ENCODE results near the gene UBXN11. TPM values are rescaled to one million over a fixed set of nuclear protein-coding genes. Genes with fewer than 3 reads are reported as not detected.

Gene UBXN11
- total and polyA plus RNA-seq, 11 donors = 3.7 to 17.2 (median 8.0) TPM

- Histone ChIP-seq H3K9me3 (no peaks in the 10 kb centered on the region), H3K27ac (peak overlapping the region in 5 of 12 donors; percentile 11 to 98 (median 35)), H3K4me1 (peaks cover 12 to 93% (median 66%) of the 10 kb centered on the region in 12 donors), H3K4me3 (peak overlapping the region in 2 of 12 donors; percentile 17 to 70), H3K27me3 (no peaks in the 10 kb centered on the region), H3K36me3 (peaks cover 0 to 19% (median 9%) of the 10 kb centered on the region in 9 donors)
- intact Hi-C loops (cut with DNase I) = loop anchor here in 2 of 10 donors (5.0 kb wide), 2 partner anchors 80 to 245 kb away; no protein-coding TSS in a partner anchor
- WGBS, 4 donors = 81 to 89% (median 82%) methylated on average over 11 to 22 of the region's 22 CpGs
- TF ChIP-seq POLR2A (IDR thresholded peaks at IDR 0.05) (no peak), CTCF (IDR thresholded peaks at IDR 0.05) (no peak)
- ATAC-seq (no peak), DNase-seq (no peak)
Observed at GRCh38 chr1:26282401-26282918, 24.0 kb downstream of the UBXN11 start.

GRCh38 chr1:26281971-26282370, 24.5 kb downstream of the UBXN11 start:
- no peaks in the 10 kb centered on the region for H3K27me3 ChIP-seq
- intact Hi-C loops (cut with DNase I) = loop anchor here in 2 of 10 donors (5.0 kb wide), 2 partner anchors 80 to 245 kb away; no protein-coding TSS in a partner anchor
- DNase-seq = peak in 2 of 5 donors; percentile 49 to 73

GRCh38 chr1:26281091-26281958, 25.1 kb downstream of the UBXN11 start:
- Histone ChIP-seq H3K27ac (peak overlapping the region in 9 of 12 donors; percentile 4 to 98 (median 93)), H3K27me3 (no peaks in the 10 kb centered on the region), H3K4me3 (peak overlapping the region in 10 of 12 donors; percentile 61 to 99 (median 76)), H3K9me3 (no peaks in the 10 kb centered on the region), H3K36me3 (peaks cover 0 to 31% (median 19%) of the 10 kb centered on the region in 9 donors), H3K4me1 (peaks cover 15 to 93% (median 70%) of the 10 kb centered on the region in 12 donors)
- intact Hi-C loops (cut with DNase I) = loop anchor here in 2 of 10 donors (5.0 kb wide), 2 partner anchors 81 to 244 kb away; no protein-coding TSS in a partner anchor
- 84 to 96% (median 93%) methylated on average over 5 of the region's 5 CpGs for WGBS, 4 donors
- TF ChIP-seq CTCF (IDR thresholded peaks at IDR 0.05) = no peak
- no peak for ATAC-seq
- DNase-seq = no peak

More at GRCh38 chr1:26281971-26282370, 24.5 kb downstream of the UBXN11 start:
- peaks cover 12 to 93% (median 68%) of the 10 kb centered on the region in 12 donors for H3K4me1 ChIP-seq
- TF ChIP-seq POLR2A (IDR thresholded peaks at IDR 0.05) (no peak), CTCF (IDR thresholded peaks at IDR 0.05) (no peak)
- peak overlapping the region in 7 of 12 donors; percentile 17 to 99 (median 76) for H3K4me3 ChIP-seq
- no peak for ATAC-seq
- peaks cover 0 to 24% (median 14%) of the 10 kb centered on the region in 9 donors for H3K36me3 ChIP-seq
- H3K27ac ChIP-seq = peak overlapping the region in 5 of 12 donors; percentile 5 to 98 (median 93)
- no peaks in the 10 kb centered on the region for H3K9me3 ChIP-seq
- WGBS, 4 donors = 56 to 61% (median 61%) methylated on average over 12 to 15 of the region's 15 CpGs

All from heart left ventricle (tissue), 16 donors.